GM15510 (cell line): ENCODE data around the gene ADA.
A peak's percentile ranks its signal among the peaks of the same experiment; 100 is the strongest.

Experiments
- POLR2A ChIP-seq: IDR thresholded peaks from 3 replicates; pipeline ENCODE4 v1.6.1; 2011; ENCODE audit warnings: borderline replicate concordance; ENCODE audit not compliant: insufficient read length; ENCODE audit errors: extremely low read depth

Gene ADA

DNA sequence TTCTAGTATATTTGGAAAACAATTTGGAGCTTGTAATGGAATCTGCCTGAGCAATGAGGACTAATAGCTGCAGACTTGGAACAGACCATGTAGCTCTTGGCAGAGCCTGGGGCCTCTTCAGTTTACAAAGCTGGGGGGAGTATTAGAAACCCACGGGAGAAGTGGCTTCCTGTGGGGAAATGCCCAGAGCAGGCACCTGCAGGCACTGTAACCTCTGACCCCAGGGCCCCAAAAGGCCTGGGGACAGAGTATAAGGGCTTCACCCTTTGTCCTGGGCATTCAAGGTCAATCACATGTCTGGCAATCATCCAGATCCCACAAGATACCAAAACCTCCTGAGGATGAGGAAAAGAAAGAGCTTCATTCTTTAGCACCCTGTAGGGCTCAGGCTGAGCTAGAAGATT lies 49.7 kb downstream of the ADA start:
- TF ChIP-seq POLR2A = no peak

GRCh38 chr20:44601236-44601671 lies 50.2 kb downstream of the ADA start:
- TF ChIP-seq POLR2A = no peak

DNA sequence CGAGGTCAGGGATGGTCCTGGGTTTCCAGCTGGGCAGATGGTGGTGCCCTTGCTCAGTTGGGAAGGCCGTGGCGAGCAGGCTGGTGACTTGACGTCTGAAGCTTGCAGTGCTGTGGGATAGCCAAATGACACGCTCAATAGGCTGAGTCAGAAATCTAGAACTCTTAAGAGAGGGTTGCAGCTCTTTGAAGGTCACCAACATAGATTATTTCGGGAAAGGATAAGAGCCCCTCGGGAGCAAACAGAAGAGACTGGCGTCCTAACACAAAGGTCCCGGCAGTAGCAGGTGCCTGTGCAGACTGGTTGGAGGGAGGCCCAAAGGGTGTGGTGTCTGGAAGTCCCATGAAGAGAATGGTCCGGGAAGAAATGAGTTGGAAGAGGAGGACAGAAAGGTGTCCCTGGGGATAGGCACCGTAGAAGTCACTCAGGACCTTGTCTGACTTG lies 50.7 kb downstream of the ADA start:
- TF ChIP-seq POLR2A = no peak

- no peak for TF ChIP-seq POLR2A
Measured at GRCh38 chr20:44600301-44600700, 51.2 kb downstream of the ADA start.

DNA sequence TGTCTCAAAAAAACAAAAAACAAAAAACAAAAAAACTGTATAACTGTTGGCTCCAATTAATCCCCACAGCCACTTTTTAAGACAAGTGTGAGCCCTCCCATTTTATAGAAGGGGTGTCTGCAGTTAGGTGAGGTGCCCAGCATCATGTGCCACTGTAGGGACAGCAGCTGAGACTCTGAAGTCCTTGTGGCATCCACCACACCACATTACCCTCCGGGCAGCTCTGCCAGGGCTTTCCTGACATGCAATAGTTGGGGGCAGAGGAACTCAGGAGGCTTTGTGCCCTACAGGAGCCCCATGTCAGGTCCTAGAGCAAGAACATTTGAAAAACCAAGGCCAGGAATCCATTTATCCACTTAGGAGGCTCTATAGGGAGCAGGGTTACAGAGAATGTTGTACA lies 51.8 kb downstream of the ADA start:
- TF ChIP-seq POLR2A = no peak

- TF ChIP-seq POLR2A = peak; percentile 29
Measured at GRCh38 chr20:44598423-44599305, 52.8 kb downstream of the ADA start.

DNA sequence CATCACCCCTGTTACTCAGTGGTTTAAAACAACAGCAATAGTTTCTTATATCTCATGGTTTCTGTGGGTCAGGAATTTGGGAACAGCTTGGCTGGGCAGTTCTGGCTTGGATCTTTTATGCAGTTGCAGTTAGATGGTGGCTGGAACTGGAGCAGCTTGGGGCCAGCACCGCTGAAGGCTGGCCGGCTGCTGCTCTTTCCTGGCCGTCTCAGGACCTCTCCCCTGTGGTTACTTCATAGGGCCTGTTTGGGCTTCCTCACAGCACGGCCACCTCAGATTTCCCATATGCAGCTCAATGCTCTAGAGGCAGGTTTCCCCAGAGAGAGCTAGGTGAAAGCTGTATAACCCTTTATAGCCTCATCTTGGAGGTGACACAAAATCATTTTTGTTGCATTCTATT lies 53.6 kb downstream of the ADA start:
- TF ChIP-seq POLR2A = no peak

- TF ChIP-seq POLR2A = no peak
Measured at GRCh38 chr20:44597516-44597915, 54.0 kb downstream of the ADA start.

DNA sequence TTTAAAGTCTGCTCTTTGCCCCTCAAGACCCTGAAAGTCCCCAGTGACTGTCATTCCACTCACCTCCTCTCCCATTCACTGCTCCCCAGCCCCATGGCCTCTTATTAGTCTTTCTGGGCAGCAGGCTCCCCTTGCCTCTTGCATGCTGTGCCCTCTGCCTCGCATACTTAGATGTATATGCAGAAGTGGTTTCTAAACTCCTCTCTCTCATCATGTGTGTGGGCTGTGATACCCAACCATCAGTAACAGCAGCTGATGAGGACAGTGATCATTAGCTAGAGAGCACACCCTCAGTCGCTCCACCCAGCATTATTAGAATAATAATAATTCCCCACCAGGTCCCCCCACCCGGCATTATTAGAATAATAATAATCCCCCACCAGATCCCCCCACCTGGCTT lies 54.6 kb downstream of the ADA start:
- no peak for TF ChIP-seq POLR2A

DNA sequence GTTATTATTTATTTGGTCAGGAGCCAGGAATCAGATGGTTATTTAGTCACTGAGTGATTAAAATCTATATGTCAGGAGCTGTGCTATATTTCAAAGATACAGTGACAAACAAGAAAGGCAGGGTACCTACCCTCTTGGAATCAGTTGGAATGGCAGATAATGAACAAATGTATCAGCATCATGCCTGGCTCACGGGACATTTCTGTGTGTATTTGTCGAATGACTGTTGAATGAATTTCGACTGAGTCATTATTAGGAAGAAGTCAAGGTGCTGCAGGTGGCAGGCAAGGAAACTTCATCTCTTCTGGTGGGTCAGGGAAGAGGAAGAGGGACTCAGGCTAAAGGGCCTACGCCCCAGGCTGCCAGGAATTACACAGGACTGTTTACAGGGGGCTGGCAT lies 55.5 kb downstream of the ADA start:
- TF ChIP-seq POLR2A = no peak

DNA sequence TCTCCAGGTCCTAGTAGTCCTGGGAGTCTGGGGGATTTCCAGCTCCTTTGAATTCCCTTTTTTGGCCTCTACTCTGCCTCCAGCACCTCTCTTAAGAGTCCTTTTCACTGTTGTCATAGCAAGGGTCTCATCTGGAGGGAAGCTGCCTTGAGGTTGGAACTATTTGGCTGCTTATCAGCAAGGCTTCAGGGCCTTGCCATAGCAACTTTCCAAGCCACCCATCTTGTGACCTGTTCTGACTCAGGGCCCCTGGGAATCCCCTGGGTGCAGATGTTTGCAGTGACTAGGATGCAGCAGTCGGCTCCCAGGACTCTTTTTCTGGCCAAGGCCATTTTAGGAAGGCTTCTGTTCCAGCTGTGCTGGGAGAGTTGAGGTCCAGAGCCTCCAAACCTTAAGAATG lies 56.8 kb downstream of the ADA start:
- no peak for TF ChIP-seq POLR2A

DNA sequence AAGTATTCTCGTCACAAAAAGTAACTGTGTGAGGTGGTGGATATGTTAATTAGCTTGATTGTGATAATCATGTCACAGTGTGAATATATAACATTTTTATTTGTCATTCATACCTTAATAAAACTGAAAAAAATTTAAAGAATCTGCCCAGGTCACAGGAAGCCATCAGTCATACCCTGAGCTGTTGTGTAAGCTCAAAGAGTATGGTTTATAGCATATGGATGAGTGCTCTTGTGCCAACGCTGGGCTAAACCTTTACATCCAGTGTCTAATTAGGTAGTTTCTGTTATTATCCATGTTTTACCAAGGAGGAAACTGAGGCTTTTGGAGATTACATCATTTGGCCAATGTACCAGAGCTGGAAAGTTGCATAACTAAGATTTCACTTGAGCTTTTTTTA lies 57.7 kb downstream of the ADA start:
- TF ChIP-seq POLR2A = no peak

DNA sequence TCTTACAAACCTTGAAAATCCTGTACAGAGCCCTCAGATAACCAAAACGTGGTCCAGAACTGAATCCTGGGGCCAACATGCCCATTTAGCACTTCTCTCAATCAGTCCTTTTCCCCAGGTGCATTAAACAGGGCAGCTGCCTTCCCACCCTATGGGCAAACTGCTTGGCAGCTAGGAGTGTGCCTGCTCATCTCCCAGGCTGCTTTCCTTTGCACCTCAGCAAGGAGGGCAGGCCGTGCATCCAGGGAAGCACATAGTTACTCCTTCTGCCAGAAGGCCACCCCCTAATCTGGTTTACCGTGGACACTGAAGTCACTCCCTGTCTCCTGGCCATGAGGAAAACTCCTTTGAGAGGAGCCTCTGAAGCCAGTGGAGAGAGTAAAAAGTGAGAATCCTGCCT lies 59.1 kb downstream of the ADA start:
- no peak for TF ChIP-seq POLR2A

- no peak for TF ChIP-seq POLR2A
Measured at GRCh38 chr20:44590980-44591778, 60.3 kb downstream of the ADA start.

DNA sequence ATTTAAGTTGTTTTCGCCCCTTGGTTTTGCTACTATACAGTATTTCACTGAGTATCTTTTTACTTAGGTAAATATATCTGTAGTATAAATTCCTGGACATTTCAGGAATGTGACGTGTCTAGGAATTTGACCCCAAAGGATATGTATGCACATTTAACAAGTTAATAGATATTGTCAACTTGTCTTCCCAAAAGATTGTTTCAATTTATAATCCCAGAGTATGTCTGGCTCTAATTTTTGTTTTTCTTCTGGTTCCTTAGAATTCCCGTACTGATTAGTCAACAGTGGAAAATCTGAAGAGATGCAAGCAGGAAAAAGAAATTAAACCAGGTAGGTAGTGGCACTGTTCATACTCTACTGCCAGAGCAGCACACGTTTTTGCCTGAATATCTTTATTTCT lies 62.0 kb downstream of the ADA start:
- no peak for TF ChIP-seq POLR2A
